HepG2 (cell line): Measurements from ENCODE around the gene SH3D21. TPM values are rescaled to one million over a fixed set of nuclear protein-coding genes. Genes with fewer than 3 reads are reported as not detected.
A peak's percentile ranks its signal among the peaks of the same experiment; 100 is the strongest.

ENCODE experiments used
- ASH2L ChIP-seq: fragments of 300-600, 200-600 bp; sonication (generic); IDR thresholded peaks from 2 replicates; pipeline ENCODE4 v1.7.0; 2017; ENCODE audit warnings: low read depth, mild to moderate bottlenecking, moderate library complexity, mixed read lengths, low read length; ENCODE audit not compliant: insufficient read length
- ELF3 ChIP-seq: IDR thresholded peaks from 2 replicates; pipeline ENCODE4 v1.6.1; 2016; ENCODE audit warnings: missing genetic modification reagents, missing compliant biosample characterization
- HOXA3 ChIP-seq: sonication (generic); formaldehyde crosslinking; IDR thresholded peaks from 2 replicates; pipeline ENCODE4 v1.5.0; 2020; ENCODE audit warnings: missing genetic modification reagents
- HOXA5 ChIP-seq: sonication (generic); formaldehyde crosslinking; IDR thresholded peaks from 2 replicates; pipeline ENCODE4 v1.4.0; 2020; ENCODE audit warnings: missing genetic modification reagents
- NFE2L1 ChIP-seq: sonication (generic); formaldehyde crosslinking; IDR thresholded peaks from 2 replicates; pipeline ENCODE4 v1.4.0; 2020; ENCODE audit warnings: missing genetic modification reagents, mild to moderate bottlenecking, borderline replicate concordance
- NFYB ChIP-seq: sonication (generic); formaldehyde crosslinking; IDR thresholded peaks from 2 replicates; pipeline ENCODE4 v1.4.0; 2020; ENCODE audit warnings: missing genetic modification reagents
- RNF2 ChIP-seq: fragments of 450-650 bp; conservative IDR thresholded peaks from 2 replicates; pipeline ENCODE4 v1.6.1; 2016; ENCODE audit warnings: low read depth
- SMAD1 ChIP-seq: sonication (generic); formaldehyde crosslinking; IDR thresholded peaks from 2 replicates; pipeline ENCODE4 v1.4.0; 2020; ENCODE audit warnings: missing genetic modification reagents, low read depth, mild to moderate bottlenecking, borderline replicate concordance
- TBX3 ChIP-seq: fragments of 450-650 bp; IDR thresholded peaks from 2 replicates; pipeline ENCODE4 v1.6.1; 2017; ENCODE audit warnings: antibody characterized with exemption, mild to moderate bottlenecking, inconsistent platforms, borderline replicate concordance
- TOE1 ChIP-seq: sonication (generic); formaldehyde crosslinking; IDR thresholded peaks from 2 replicates; pipeline ENCODE4 v1.4.0; 2020; ENCODE audit warnings: mild to moderate bottlenecking, missing genetic modification reagents
- ZBTB38 ChIP-seq: sonication (generic); formaldehyde crosslinking; IDR thresholded peaks from 2 replicates; pipeline ENCODE4 v1.5.1; 2020; ENCODE audit warnings: mild to moderate bottlenecking, missing genetic modification reagents
- ZNF205 ChIP-seq: IDR thresholded peaks from 2 replicates; pipeline ENCODE4 v1.6.1; 2018; ENCODE audit warnings: missing biosample characterization, missing genetic modification reagents
- ZNF232 ChIP-seq: sonication (generic); formaldehyde crosslinking; IDR thresholded peaks from 2 replicates; pipeline ENCODE4 v1.4.0; 2020; ENCODE audit warnings: missing genetic modification reagents, borderline replicate concordance
- ZNF292 ChIP-seq: sonication (generic); formaldehyde crosslinking; IDR thresholded peaks from 2 replicates; pipeline ENCODE4 v1.8.1; 2022; ENCODE audit warnings: mild to moderate bottlenecking, low read depth, missing genetic modification reagents, borderline replicate concordance
- ZNF614 ChIP-seq: IDR thresholded peaks from 2 replicates; pipeline ENCODE4 v1.6.1; 2018; ENCODE audit warnings: missing biosample characterization, missing genetic modification reagents, inconsistent platforms, borderline replicate concordance
- ZNF773 ChIP-seq: sonication (generic); formaldehyde crosslinking; IDR thresholded peaks from 2 replicates; pipeline ENCODE4 v1.4.0; 2020; ENCODE audit warnings: missing genetic modification reagents, borderline replicate concordance
- ZSCAN25 ChIP-seq: sonication (generic); formaldehyde crosslinking; IDR thresholded peaks from 2 replicates; pipeline ENCODE4 v1.8.0; 2022; ENCODE audit warnings: mild to moderate bottlenecking, missing genetic modification reagents
- polyA plus RNA-seq, 8 experiments: library from polyadenylated mRNA; depleted of rRNA in 3 of 8; stranded (reverse) in 7 of 8; unstranded in 1 of 8; fragments of >200 nt; fragmentation: Illumina TruSeq in 4 of 8; extraction: Trizol in 4 of 8; gene quantifications; 2 replicates each; pipeline versions ENCODE4 v1.2.1 to v1.2.3, GENCODE V29; 2011 to 2016; ENCODE audit warnings: low read depth in 4 of 8, missing spikeins in 1 of 8, mixed read lengths in 1 of 8; ENCODE audit not compliant: insufficient read depth in 1 of 8
- total RNA-seq, 5 experiments: library from RNA; depleted of rRNA; stranded (reverse); fragments of >200 nt; fragmentation: Illumina TruSeq; extraction: Trizol; gene quantifications; 2 replicates each; pipeline ENCODE4 v1.2.3, GENCODE V29; 2016; ENCODE audit warnings: low read depth in 1 of 5
- TF ChIP-seq, protein P1 (sequence below): IDR thresholded peaks from 2 replicates; pipeline ENCODE4 v1.6.1; 2012; ENCODE audit warnings: low read length, improper control_type of control experiment
- TF ChIP-seq, protein P2 (sequence below): sonication (generic); formaldehyde crosslinking; IDR thresholded peaks from 2 replicates; pipeline ENCODE4 v1.4.0; 2020; ENCODE audit warnings: missing genetic modification reagents
- TF ChIP-seq, protein P3 (sequence below): IDR thresholded peaks from 2 replicates; pipeline ENCODE4 v1.6.1; 2018; ENCODE audit warnings: missing genetic modification reagents
- TF ChIP-seq, protein P4 (sequence below): sonication (generic); formaldehyde crosslinking; IDR thresholded peaks from 2 replicates; pipeline ENCODE4 v1.4.0; 2020; ENCODE audit warnings: mild to moderate bottlenecking, missing genetic modification reagents

Gene SH3D21
- total and polyA plus RNA-seq, 2 of the 13 experiments (the other 11 are each of a cell fraction or from before 2014, with no cell fraction given), result 5.1 to 8.6 TPM

DNA sequence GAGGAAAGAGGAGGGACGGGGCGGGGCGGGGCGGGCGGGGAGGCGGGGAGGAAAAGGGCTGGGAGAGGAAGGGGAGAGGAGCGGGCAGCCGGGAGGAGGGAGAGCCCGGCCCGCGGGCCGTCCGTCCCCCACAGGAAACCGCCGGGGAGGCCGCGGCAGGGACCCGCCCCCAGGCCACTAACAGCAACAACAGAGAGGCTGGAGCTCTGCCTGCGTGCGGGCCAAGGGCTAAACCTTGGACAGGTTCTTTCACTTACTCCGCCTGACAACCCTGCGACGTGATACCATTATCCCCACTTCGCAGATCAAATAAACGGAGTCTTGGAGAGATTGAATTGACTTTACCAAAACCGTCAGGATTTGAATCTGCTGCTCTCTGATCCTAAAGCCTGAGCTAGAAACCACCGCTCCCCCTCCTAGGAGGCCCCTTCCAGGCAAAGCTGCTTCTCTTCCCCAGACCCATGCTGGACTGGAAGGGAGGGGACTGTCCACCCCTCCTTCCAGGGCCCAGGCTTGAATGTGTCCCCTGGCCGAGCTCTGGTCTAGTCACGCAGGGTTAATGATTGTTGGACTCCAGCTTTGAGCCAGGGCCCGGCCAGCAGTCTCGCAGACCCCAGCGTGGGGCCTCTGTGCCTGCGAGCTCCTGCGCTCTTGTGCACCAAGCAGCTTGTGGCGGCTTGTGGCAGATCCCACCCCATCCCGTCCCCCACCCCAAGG lies 17.6 kb downstream of the SH3D21 start, which contains the start of gene EVA1B (continued):
- TF ChIP-seq, protein P1, sequence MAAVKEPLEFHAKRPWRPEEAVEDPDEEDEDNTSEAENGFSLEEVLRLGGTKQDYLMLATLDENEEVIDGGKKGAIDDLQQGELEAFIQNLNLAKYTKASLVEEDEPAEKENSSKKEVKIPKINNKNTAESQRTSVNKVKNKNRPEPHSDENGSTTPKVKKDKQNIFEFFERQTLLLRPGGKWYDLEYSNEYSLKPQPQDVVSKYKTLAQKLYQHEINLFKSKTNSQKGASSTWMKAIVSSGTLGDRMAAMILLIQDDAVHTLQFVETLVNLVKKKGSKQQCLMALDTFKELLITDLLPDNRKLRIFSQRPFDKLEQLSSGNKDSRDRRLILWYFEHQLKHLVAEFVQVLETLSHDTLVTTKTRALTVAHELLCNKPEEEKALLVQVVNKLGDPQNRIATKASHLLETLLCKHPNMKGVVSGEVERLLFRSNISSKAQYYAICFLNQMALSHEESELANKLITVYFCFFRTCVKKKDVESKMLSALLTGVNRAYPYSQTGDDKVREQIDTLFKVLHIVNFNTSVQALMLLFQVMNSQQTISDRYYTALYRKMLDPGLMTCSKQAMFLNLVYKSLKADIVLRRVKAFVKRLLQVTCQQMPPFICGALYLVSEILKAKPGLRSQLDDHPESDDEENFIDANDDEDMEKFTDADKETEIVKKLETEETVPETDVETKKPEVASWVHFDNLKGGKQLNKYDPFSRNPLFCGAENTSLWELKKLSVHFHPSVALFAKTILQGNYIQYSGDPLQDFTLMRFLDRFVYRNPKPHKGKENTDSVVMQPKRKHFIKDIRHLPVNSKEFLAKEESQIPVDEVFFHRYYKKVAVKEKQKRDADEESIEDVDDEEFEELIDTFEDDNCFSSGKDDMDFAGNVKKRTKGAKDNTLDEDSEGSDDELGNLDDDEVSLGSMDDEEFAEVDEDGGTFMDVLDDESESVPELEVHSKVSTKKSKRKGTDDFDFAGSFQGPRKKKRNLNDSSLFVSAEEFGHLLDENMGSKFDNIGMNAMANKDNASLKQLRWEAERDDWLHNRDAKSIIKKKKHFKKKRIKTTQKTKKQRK, result no peak
- TF ChIP-seq NFYB (CRISPR knock-in tag), result no peak
- TF ChIP-seq, protein P2, sequence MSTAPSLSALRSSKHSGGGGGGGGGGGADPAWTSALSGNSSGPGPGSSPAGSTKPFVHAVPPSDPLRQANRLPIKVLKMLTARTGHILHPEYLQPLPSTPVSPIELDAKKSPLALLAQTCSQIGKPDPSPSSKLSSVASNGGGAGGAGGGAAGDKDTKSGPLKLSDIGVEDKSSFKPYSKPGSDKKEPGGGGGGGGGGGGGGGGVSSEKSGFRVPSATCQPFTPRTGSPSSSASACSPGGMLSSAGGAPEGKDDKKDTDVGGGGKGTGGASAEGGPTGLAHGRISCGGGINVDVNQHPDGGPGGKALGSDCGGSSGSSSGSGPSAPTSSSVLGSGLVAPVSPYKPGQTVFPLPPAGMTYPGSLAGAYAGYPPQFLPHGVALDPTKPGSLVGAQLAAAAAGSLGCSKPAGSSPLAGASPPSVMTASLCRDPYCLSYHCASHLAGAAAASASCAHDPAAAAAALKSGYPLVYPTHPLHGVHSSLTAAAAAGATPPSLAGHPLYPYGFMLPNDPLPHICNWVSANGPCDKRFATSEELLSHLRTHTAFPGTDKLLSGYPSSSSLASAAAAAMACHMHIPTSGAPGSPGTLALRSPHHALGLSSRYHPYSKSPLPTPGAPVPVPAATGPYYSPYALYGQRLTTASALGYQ (CRISPR knock-in tag), result peak; percentile 57; the same call in 1 of the 2 replicates
- no peak for TF ChIP-seq TOE1 (CRISPR knock-in tag)
- TF ChIP-seq TBX3, result no peak
- no peak for TF ChIP-seq ZNF205 (CRISPR knock-in tag)
- 0 out of 2 replicates have a peak, but pooled peaks have one; percentile 20 for TF ChIP-seq ZNF614 (CRISPR knock-in tag)
- TF ChIP-seq, protein P3, sequence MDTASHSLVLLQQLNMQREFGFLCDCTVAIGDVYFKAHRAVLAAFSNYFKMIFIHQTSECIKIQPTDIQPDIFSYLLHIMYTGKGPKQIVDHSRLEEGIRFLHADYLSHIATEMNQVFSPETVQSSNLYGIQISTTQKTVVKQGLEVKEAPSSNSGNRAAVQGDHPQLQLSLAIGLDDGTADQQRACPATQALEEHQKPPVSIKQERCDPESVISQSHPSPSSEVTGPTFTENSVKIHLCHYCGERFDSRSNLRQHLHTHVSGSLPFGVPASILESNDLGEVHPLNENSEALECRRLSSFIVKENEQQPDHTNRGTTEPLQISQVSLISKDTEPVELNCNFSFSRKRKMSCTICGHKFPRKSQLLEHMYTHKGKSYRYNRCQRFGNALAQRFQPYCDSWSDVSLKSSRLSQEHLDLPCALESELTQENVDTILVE, result no peak
- no peak for TF ChIP-seq NFE2L1 (CRISPR knock-in tag)
- TF ChIP-seq ZNF232 (CRISPR knock-in tag), result 0 out of 2 replicates have a peak, but pooled peaks have one; percentile 46
- TF ChIP-seq ASH2L, result peak; percentile 53
- no peak for TF ChIP-seq ZNF773 (CRISPR knock-in tag)
- TF ChIP-seq SMAD1 (CRISPR knock-in tag), result no peak
- peak; percentile 77; the same call in 1 of the 2 replicates for TF ChIP-seq HOXA5 (CRISPR knock-in tag)
- 0 out of 2 replicates have a peak, but pooled peaks have one; percentile 50 for TF ChIP-seq ZBTB38 (CRISPR knock-in tag)
- TF ChIP-seq ELF3 (CRISPR knock-in tag), result no peak
- peak; percentile 87; the same call in 1 of the 2 replicates for TF ChIP-seq ZNF292
- TF ChIP-seq, protein P4, sequence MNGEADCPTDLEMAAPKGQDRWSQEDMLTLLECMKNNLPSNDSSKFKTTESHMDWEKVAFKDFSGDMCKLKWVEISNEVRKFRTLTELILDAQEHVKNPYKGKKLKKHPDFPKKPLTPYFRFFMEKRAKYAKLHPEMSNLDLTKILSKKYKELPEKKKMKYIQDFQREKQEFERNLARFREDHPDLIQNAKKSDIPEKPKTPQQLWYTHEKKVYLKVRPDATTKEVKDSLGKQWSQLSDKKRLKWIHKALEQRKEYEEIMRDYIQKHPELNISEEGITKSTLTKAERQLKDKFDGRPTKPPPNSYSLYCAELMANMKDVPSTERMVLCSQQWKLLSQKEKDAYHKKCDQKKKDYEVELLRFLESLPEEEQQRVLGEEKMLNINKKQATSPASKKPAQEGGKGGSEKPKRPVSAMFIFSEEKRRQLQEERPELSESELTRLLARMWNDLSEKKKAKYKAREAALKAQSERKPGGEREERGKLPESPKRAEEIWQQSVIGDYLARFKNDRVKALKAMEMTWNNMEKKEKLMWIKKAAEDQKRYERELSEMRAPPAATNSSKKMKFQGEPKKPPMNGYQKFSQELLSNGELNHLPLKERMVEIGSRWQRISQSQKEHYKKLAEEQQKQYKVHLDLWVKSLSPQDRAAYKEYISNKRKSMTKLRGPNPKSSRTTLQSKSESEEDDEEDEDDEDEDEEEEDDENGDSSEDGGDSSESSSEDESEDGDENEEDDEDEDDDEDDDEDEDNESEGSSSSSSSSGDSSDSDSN, result peak; percentile 83
- TF ChIP-seq ZSCAN25 (CRISPR knock-in tag), result no peak
- no peak for TF ChIP-seq RNF2
- peak; percentile 41; the same call in 1 of the 2 replicates for TF ChIP-seq HOXA3
